Measurements from ENCODE around the gene UCP3.

UCP3 gene, protein sequence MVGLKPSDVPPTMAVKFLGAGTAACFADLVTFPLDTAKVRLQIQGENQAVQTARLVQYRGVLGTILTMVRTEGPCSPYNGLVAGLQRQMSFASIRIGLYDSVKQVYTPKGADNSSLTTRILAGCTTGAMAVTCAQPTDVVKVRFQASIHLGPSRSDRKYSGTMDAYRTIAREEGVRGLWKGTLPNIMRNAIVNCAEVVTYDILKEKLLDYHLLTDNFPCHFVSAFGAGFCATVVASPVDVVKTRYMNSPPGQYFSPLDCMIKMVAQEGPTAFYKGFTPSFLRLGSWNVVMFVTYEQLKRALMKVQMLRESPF
- 1.9 to 3.4 reads per million in 2 donors for total RNA-seq

GRCh38 chr11:74008373-74009229 lies at the start of gene UCP3:
UCP3 (minus strand) TSS chr11:74009085; CDS start chr11:74007042, 2,043 bp downstream.
- no peak for DNase-seq

DNA sequence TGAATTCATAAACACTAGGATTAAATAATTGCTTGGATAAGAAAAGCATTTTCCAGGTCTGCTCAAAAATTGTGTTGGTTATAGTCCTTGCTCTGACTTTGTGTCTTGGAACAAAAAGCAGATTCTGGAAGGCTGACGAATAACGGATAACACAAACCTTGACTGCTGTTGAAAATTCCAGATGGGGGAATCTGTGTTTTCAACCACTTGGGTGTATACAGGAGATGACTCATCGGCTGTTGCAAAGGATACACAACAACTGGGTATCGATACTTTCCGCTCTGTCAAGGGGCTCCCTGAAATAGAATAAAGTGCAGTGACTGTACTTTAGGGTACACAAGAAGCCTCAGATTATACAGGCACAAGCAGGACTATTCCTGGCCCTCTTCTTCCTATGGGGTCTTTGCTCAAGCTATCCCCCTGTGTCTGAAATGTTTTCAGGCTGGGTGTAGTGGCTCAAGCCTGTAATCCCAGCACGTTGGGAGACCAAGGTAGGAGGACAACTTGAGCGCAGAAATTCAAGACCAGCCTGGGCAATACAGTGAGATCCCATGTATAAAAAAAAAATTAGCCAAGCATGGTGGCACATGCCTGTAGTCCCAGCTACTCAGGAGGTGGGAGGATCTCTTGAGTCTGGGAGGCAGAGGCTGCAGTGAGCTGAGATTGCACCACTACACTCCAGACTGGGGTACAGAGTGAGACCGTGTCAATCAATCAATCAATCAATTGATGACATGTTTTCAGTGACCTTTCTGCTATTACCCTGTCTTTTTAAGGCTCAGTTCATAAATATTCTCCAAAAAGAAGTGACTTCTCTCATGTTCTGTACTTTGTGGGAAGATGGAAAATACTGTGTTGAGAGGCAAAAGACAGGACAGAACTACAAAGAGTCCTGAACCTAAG lies 48.6 kb upstream of the UCP3 start:
- no peak for DNase-seq

DNA sequence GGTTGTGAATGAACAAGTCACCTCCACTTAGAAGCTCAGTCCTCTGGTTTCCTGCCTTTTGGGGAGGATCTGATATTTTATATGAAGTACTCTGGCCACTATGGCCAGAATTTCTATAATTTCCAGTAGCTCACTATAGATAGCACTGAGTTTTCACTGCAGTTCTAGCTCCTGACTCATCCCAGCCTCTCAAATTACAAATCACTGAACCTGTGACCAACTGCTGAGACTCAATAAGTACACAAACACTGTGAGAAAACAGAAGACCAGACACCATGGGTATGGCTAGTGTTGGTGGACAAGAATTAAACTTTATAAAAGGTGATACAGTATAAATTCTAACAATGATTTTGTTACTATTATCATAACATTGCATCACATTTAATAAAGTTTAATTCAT lies 47.1 kb upstream of the UCP3 start:
- no peak for DNase-seq

DNA sequence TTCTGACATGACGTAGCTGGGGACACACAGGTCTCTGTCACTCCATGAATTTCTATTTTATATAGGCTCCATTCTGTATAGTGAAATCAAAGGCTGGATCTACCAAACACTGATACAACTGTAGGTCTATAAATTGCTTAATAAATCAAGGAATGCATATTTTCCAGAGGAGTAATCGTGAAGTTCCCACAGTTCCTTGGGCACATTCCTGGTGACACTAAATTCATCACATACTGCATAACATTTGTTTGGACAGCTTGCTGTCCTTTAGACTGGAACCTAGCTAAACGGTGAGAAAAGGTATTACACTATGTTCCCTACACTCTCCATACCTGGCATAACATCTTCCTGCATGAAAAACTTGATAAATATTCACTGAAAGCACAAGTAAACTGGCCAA lies 41.6 kb upstream of the UCP3 start:
- DNase-seq, result no peak

- no peak for DNase-seq
These were observed 40.1 kb upstream of the UCP3 start for GRCh38 chr11:74048993-74049392.

DNA sequence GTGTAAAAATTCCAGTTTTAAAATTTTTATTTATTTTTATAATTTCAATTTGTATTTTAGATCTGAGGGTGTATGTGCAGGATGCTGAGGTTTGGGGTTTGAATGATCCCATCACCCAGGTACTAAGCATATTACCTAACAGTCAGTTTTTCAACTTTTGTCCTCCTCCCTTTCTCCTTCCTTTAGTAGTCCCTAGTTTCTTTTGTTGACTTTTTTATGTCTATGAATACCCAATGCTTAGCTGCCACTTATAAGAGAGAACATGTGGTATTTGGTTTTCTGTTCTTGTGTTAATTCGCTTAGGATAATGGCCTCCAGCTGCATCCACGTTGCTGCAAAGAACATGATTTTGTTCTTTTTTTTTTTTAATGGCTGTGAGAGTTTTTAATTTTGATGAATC lies 35.7 kb upstream of the UCP3 start:
- no peak for DNase-seq

DNA sequence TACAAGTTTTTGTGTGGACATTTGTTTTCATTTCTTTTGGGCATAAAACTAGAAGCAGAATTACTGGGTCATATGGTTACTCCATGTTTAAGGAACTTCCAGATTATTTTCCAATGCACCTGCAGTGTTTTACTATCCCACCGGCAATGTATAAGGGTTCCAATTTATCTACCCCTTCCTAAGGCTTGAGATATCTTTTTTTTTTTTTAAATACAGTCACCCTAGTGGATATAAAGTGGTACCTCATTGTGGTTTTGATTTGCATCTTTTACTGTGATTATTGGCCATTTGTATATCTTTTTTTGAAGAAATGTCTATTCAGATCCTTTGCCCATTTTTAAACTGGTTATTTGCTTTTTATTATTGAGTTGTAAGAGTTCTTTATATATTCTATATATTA lies 34.6 kb upstream of the UCP3 start:
- no peak for DNase-seq

DNA sequence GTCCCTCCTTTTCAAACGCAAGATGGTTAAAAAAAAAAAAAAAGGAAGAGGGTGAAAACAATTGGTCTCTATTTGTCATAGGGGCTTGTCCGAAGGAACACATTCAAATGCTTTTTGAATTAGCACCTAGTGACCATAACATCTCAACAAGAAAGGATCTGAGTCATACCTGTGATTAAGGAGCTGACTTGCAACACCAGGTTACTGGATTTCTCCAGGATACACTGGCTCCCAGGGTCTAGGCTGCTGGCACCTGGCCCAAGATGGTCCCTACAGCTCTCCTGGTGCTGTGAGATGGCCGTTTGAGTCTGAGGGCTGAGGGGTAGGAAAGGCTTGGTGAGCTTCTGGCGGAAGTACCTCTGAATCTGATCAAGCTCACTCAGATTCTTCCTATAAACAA lies 28.4 kb upstream of the UCP3 start:
- no peak for DNase-seq

GRCh38 chr11:74035264-74035663 lies 26.4 kb upstream of the UCP3 start:
- no peak for DNase-seq

DNA sequence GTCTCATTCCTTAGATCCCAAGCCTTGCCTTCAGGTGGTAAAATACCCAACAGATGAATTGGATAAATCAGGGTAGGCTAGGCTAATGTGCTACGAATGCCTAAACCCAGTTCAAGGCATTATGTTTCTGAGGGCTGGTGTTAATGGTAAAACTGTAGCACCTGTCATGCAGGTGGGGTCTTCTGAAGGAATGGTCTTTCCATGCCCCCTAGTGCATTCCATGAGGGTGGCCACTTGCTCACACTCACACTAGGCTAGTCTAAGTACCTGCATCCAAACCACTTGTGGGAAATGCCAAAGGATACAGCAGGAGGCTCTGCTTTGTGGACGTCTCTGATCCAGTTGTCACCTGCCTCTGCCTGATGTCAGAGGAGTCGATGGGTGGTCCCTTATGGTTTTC lies 24.2 kb upstream of the UCP3 start:
- no peak for DNase-seq

- DNase-seq, result peak in 1 of 5 experiments; percentile 58
These were observed 22.1 kb upstream of the UCP3 start for GRCh38 chr11:74030723-74031676.

DNA sequence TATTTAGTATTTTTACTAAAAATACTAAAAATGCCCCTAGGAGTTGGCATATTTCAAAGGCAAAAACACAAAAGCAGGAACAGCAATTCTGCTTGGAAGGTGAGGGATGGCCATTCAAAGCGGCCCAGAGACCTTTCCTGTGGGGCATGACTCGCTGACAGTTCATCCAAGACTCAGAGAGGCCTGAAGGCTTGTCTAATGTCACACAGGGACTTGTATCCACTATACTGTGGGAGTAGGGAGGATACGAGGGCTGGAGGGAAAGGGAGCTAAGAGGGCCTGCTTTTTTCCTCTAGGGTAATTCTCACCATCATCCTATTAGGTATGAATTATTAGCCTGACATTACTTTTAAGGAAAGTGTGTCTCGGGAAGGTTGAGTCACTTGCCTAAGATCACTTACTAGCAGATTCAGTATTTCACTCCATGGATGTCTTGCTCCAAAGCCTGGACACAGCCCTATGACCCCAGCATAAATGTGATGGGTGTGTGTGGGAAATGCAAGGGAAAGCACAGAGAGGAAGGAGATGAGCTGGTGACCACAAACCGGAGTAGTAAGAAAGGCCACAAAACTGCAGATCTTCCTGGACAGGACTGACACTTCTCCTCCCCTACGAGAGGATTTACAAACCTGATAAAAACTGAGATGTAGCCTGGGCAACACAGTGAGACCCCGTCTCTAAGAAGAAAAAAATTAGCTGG lies 16.7 kb upstream of the UCP3 start:
- peak in 1 of 5 experiments; percentile 22 for DNase-seq

DNA sequence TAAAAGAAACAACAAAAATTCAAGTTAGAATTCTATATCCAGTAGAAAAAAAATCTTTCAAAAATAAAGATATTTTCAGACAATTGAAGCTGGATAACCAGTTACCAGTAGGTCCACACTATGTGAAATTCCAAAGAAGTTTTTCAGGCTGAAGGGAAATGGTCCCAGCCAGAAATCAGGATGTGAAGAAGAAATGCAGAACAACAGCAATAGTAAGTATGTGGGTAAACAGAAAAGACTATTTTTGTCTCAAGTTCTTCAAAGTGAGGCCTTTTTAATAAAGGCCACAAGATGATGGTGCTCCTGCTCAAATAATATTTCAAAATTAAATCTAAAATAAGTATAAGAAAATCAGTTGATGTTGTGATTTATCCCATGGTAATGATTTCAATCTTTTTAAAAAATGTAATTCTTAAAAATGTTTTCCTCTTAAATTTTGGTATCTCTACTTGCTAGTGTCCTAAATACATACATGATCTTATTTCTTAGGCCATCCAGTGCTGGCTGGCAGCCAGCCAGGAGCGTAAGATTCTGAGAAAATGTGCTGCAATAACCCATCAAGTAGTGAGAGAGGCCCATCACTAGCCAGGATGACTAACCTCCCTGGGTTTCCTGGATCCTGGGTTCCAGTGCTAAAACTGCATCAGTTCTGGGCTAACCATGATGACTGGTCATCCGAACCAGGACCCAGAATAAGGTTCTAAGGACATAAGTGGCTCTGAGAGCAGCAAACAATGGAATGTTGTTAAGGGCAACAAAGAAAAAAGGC lies 15.6 kb upstream of the UCP3 start:
- peak in 1 of 5 experiments; percentile 30 for DNase-seq

GRCh38 chr11:74023276-74023675 lies 14.4 kb upstream of the UCP3 start:
- DNase-seq, result no peak

DNA sequence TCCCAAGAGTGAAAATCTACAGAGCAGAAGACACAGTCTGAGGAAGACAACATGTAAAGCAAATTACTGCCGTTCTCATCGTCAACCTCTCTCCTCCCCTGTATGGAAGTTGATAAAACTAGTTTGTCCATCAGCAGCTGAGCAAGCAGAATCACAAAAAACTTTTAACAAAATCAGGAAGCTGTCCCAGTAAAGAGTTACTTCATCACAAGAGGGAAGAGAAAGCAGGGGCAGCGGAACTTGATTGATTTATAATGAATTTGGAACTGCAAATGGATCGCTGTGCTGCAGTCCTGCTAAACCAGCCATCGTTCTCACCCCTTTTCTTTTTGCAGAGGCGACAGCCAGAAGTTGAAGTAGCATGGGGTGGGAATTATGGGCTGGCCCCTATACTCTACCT lies 13.7 kb upstream of the UCP3 start:
- no peak for DNase-seq

DNA sequence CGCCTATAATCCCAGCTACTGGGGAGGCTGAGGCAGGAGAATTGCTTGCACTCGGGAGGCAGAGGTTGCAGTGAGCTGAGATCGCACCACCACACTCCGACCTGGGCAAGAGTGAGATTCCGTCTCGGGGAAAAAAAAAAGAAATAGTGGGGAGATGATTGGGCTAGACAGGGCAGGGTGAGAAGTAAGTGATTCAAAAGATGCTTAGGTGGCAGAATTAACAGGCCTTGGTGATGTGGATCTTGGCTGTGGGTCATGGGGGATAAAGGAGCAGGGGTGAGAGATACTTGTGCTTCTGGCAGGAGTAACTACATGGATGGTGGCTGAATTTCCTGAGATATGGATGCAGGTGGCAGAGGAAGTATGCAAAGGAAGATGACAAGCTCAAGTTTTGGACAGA lies 13.1 kb upstream of the UCP3 start:
- DNase-seq, result no peak

GRCh38 chr11:74020539-74020938 lies 11.7 kb upstream of the UCP3 start:
- no peak for DNase-seq

GRCh38 chr11:74019860-74020259 lies 11.0 kb upstream of the UCP3 start:
- peak in 2 of 5 experiments; percentile 56 to 66 for DNase-seq

DNA sequence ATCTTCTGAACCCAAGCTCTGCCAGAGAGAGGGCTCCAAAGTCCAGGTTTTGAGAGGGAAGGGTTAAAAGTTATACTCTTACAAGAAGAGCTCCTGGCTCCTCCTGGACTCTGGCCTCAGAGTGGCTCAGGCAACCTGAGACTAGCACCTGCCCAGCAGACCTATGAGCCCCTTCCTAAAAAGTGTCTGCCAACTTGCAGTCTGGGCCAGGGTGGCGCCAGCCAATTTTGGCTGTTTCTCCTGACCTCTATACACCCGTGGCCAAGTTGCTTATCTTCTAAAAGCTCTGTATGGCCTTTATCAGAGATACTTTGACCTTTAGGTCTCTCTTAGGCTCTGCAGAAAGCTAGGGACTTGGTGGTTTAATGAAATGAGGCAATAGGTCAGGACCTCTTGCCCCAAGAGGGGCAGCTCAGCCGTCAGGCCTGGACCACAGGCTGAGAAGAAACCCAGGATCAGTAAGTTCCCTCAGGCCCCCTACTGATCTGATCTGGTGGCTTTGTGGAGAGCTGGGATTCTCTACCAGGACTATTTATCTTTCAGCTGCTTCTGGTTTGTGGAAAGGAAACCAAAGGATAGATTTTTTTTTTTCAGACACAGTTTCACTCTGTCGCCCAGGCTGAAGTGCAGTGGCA lies 10.3 kb upstream of the UCP3 start:
- no peak for DNase-seq
